ENCODE data around the gene SLC7A1.

GRCh38 chr13:29624997-29625396 lies 29.5 kb upstream of the SLC7A1 start:
- TF ChIP-seq CTCF (IDR thresholded peaks at IDR 0.05) = no peak
- TF ChIP-seq POLR2A (IDR thresholded peaks at IDR 0.05) = no peak
- no peak for TF ChIP-seq POLR2AphosphoS5 (IDR thresholded peaks at IDR 0.05)

All from breast epithelium (tissue), 3 donors.